ENCODE measurements around the gene PARD6G. TPM values are rescaled to one million over a fixed set of nuclear protein-coding genes. Genes with fewer than 3 reads are reported as not detected.

Gene PARD6G
- total RNA-seq, 4 donors from 2014 or later: 0.40 to 3.3 (median 1.3) TPM

DNA sequence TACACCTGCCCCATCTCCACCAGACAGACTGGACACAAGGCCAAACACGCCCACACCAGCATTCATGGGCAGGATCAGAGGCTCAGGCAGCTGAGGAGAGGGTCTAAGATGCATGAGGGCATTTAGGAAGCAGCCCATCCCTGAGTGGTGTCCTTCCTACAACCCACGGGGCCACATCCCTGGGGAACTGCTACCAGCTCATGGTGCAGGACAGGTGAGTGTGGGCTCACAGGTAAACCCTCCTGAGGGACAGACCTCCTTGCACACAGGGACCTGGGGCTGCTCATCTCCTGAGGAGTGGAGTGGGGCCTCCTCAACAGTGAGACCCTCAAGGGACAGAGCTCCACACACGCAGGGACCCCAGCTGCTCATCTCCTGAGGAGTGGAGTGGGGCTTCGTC, 14.6 kb downstream of the PARD6G start:
- no peak for DNase-seq
- TF ChIP-seq, protein P1, sequence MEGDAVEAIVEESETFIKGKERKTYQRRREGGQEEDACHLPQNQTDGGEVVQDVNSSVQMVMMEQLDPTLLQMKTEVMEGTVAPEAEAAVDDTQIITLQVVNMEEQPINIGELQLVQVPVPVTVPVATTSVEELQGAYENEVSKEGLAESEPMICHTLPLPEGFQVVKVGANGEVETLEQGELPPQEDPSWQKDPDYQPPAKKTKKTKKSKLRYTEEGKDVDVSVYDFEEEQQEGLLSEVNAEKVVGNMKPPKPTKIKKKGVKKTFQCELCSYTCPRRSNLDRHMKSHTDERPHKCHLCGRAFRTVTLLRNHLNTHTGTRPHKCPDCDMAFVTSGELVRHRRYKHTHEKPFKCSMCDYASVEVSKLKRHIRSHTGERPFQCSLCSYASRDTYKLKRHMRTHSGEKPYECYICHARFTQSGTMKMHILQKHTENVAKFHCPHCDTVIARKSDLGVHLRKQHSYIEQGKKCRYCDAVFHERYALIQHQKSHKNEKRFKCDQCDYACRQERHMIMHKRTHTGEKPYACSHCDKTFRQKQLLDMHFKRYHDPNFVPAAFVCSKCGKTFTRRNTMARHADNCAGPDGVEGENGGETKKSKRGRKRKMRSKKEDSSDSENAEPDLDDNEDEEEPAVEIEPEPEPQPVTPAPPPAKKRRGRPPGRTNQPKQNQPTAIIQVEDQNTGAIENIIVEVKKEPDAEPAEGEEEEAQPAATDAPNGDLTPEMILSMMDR (IDR thresholded peaks at IDR 0.05): no peak
- no peak for TF ChIP-seq POLR2A (IDR thresholded peaks at IDR 0.05)
- Histone ChIP-seq H3K4me3 (no peak overlapping the region), H3K27me3 (no peaks in the 10 kb centered on the region), H3K9me3 (no peaks in the 10 kb centered on the region), H3K36me3 (no peaks in the 10 kb centered on the region), H3K4me1 (no peaks in the 10 kb centered on the region), H3K27ac (no peak overlapping the region)
- intact Hi-C loops (cut with DNase I; ENCODE audit: low total_unique reads) (no loop called here), in situ Hi-C loops (cut with MboI; ENCODE audit: low pct_ligation_motif_present in 1 of 4, low pct_unique_long_range_greater_than_20kb in 1 of 4, low sequenced_read_pairs in 3 of 4) (no loop called here)
- WGBS, 2 donors (ENCODE audit: low coverage in 1 of 2): 50 to 90% methylated on average over 1 to 4 of the region's 4 CpGs

DNA sequence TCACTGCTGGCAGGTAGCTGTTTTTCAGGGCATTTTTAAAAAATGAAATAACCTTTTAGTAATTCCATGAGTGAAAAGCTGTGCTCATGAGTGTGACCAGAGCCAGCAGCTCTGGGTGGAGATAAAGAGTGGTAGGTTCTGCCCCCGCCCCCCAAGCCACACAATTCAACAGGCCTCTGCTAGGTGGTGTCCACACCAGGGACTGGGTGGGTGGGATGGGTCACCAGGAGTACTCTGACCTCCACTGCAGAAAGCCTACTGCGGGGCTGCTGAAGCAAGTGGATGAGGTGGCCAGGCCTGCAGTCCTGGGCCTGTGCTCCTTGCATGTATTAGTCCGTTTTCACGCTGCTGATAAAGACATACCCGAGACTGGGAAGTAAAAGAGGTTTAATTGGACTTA, 15.3 kb downstream of the PARD6G start:
- DNase-seq: no peak
- WGBS, 2 donors (ENCODE audit: low coverage in 1 of 2): 93% methylated on average over 5 of the region's 5 CpGs; no CpG with 5 or more reads in 1 of the 2 donors
- Histone ChIP-seq H3K36me3 (no peaks in the 10 kb centered on the region), H3K27me3 (no peaks in the 10 kb centered on the region), H3K27ac (no peak overlapping the region), H3K4me3 (no peak overlapping the region), H3K4me1 (no peaks in the 10 kb centered on the region), H3K9me3 (no peaks in the 10 kb centered on the region)
- intact Hi-C loops (cut with DNase I; ENCODE audit: low total_unique reads): no loop called here
- in situ Hi-C loops (cut with MboI; ENCODE audit: low pct_ligation_motif_present in 1 of 4, low pct_unique_long_range_greater_than_20kb in 1 of 4, low sequenced_read_pairs in 3 of 4): no loop called here
- TF ChIP-seq POLR2AphosphoS5 (IDR thresholded peaks at IDR 0.05): no peak

DNA sequence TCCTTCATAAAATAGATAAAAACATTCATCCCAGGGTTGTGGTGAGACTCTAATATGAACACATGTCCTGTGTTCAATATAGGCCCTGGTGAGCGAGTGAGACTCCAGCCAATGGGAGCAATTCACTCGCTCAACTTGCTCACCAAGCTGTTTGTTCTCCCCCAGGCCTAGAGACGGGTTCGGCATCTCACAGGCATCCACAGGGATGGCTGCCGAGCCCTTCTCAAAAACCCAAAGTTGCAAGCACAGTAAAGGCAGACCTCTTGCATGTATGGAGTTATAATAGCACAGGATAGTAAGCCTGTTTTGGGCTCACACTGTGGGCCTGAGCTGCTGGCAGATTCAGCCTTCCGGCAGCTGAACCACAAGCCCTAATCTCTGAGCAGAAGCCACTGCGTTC, 15.7 kb downstream of the PARD6G start:
- 87% methylated on average over 7 of the region's 7 CpGs; no CpG with 5 or more reads in 1 of the 2 donors for WGBS, 2 donors (ENCODE audit: low coverage in 1 of 2)
- DNase-seq: no peak
- in situ Hi-C loops (cut with MboI; ENCODE audit: low pct_ligation_motif_present in 1 of 4, low pct_unique_long_range_greater_than_20kb in 1 of 4, low sequenced_read_pairs in 3 of 4) (no loop called here), intact Hi-C loops (cut with DNase I; ENCODE audit: low total_unique reads) (no loop called here)
- H3K4me1 ChIP-seq: no peaks in the 10 kb centered on the region
- H3K27me3 ChIP-seq: no peaks in the 10 kb centered on the region
- no peaks in the 10 kb centered on the region for H3K36me3 ChIP-seq
- H3K27ac ChIP-seq: no peak overlapping the region
- H3K4me3 ChIP-seq: no peak overlapping the region
- TF ChIP-seq POLR2AphosphoS5 (IDR thresholded peaks at IDR 0.05): no peak
- TF ChIP-seq POLR2A (IDR thresholded peaks at IDR 0.05): no peak
- TF ChIP-seq EP300 (IDR thresholded peaks at IDR 0.05; ENCODE audit: low read depth): no peak
- TF ChIP-seq, protein P1 (IDR thresholded peaks at IDR 0.05): no peak
- no peaks in the 10 kb centered on the region for H3K9me3 ChIP-seq

DNA sequence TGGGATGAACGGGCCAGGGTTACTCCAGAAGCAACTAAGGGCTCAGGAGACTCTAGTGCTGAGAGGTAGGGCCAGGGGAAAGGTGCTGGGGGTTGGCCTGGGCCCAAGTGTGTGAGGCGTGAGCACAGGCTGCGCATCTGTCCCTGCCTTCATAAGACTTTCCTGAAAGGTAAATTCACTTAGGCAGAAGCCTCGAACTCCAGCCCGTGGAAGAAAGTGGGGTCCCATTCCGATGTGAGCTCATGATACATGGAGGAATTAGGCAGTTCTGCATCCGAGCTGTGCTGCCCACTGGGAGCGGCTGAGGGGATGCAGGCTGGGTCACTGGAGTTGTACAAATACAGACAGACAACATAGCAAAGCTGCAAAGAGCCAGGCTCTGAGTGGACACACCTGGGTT, 16.2 kb downstream of the PARD6G start:
- Histone ChIP-seq H3K4me1 (no peaks in the 10 kb centered on the region), H3K36me3 (no peaks in the 10 kb centered on the region), H3K9me3 (no peaks in the 10 kb centered on the region), H3K4me3 (no peak overlapping the region), H3K27me3 (no peaks in the 10 kb centered on the region), H3K27ac (no peak overlapping the region)
- TF ChIP-seq POLR2A (IDR thresholded peaks at IDR 0.05) (no peak), POLR2AphosphoS5 (IDR thresholded peaks at IDR 0.05) (no peak), EP300 (IDR thresholded peaks at IDR 0.05; ENCODE audit: low read depth) (no peak)
- TF ChIP-seq, protein P1 (IDR thresholded peaks at IDR 0.05): no peak
- 88% methylated on average over 8 of the region's 8 CpGs; no CpG with 5 or more reads in 1 of the 2 donors for WGBS, 2 donors (ENCODE audit: low coverage in 1 of 2)
- in situ Hi-C loops (cut with MboI; ENCODE audit: low pct_ligation_motif_present in 1 of 4, low pct_unique_long_range_greater_than_20kb in 1 of 4, low sequenced_read_pairs in 3 of 4): no loop called here
- intact Hi-C loops (cut with DNase I; ENCODE audit: low total_unique reads): no loop called here
- no peak for DNase-seq
